Stimulated activated naive B cell treated with anti-CD40 and anti-IgM and Interleukin-4, amounts not matched to agents 10 μg/mL and 1 μg/mL and 100 μg/mL, for 72 hours (primary cell): Measurements from ENCODE around the gene ERBB4.
"Not testable (repeated sequence)": the region's sequence is repeated elsewhere in the genome, so short reads cannot be mapped to it uniquely, and the experiment has no call there.

Experiments
- ATAC-seq, 2 donors: fragments of 150-1000 bp; cut with Tn5 transposase; replicated peaks; 2 replicates each; pipeline ENCODE4 v1.10.0; 2021; ENCODE audit warnings: moderate library complexity in 1 of 2
- DNase-seq: peaks from one replicate; pipeline ENCODE4 v3.0.0; 2021
- H3K27ac Mint-ChIP-seq: one replicate; pipeline ENCODE4 v1.8.0; 2022; ENCODE audit warnings: mild to moderate bottlenecking, mixed read lengths
- H3K27me3 Mint-ChIP-seq, 2 donors: one replicate each; pipeline ENCODE4 v1.8.0; 2022; ENCODE audit warnings: mixed read lengths in 2 of 2
- H3K36me3 Mint-ChIP-seq, 2 donors: one replicate each; pipeline ENCODE4 v1.8.0; 2022; ENCODE audit warnings: mixed read lengths in 2 of 2, mild to moderate bottlenecking in 1 of 2
- H3K4me1 Mint-ChIP-seq, 2 donors: one replicate each; pipeline ENCODE4 v1.8.0; 2022; ENCODE audit warnings: mixed read lengths in 2 of 2, mild to moderate bottlenecking in 1 of 2
- H3K4me3 Mint-ChIP-seq, 2 donors: one replicate each; pipeline ENCODE4 v1.8.0; 2022; ENCODE audit warnings: mild to moderate bottlenecking in 2 of 2, mixed read lengths in 2 of 2, moderate library complexity in 1 of 2
- H3K9me3 Mint-ChIP-seq, 2 donors: one replicate each; pipeline ENCODE4 v1.8.0; 2022; ENCODE audit warnings: mixed read lengths in 2 of 2, mild to moderate bottlenecking in 1 of 2

ERBB4 gene

DNA sequence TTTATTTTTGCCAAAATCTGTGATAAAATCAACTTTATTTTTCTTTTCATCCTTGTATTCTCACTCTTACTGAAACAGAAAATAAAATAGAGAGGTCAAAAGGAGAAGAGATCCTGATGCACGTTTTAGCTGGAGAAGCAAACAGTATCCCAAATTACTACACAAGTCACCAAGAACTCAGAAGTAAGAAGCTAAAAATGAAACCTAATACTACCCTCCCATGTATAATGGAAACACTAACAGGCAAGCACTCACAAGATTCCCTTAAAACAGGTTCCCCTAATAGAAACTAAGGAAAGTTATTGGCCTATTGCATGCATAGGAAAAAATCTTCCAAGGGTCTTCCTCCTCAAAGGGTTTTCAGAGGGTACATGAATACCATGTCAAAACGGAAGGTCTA is 927.0 kb downstream of the ERBB4 start:
- no peak for DNase-seq
- no peak overlapping the region for H3K27ac Mint-ChIP-seq
- H3K4me1 Mint-ChIP-seq, result peaks cover 0 to 1% of the 10 kb centered on the region in 2 donors
- H3K4me3 Mint-ChIP-seq, result no peak overlapping the region
- no peaks in the 10 kb centered on the region for H3K36me3 Mint-ChIP-seq
- no peaks in the 10 kb centered on the region for H3K27me3 Mint-ChIP-seq
- peaks cover 0 to 4% of the 10 kb centered on the region in 2 donors for H3K9me3 Mint-ChIP-seq
- no peak for ATAC-seq

DNA sequence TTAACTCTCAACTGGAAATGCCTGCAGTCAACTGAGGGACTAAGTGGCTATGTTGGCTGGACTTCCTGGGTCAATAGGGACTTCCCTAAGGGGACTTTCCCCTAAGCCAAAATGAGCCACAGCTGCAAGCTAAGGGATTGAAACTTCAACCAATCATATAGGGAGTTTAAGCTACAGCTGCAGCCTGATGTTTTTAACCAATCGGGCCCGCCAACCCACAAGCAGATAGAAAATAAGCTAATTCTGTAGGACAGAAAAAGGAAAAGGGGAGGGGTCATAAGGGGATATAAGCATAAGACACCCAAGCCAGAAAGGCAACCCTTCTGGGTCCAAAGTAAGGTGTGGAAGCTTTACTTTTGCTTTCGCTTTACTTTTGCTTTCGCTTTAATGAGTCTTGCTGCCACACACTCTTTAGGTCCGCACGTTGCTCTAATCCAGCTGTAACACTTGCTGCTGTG is 927.5 kb downstream of the ERBB4 start:
- peaks cover 0 to 4% of the 10 kb centered on the region in 2 donors for H3K9me3 Mint-ChIP-seq

DNA sequence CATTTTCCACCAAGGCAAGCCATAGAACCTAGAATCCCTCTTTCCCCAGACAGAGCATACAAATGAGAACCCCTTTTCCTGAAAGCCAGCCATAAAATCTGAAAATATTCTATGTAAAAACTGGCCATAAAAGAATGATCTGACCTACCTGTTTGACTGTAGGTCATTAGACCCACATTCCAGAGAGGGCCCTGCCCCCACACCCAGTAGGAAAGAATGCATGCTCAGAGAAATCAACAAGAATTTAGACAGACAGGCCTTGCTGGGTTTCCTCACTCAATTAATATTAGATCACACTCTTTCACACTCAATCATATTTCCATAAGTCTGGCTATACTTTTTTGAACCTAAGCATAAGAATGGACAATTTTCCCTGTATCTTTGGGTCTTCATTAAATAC is 929.5 kb downstream of the ERBB4 start:
- H3K36me3 Mint-ChIP-seq, result no peaks in the 10 kb centered on the region
- H3K9me3 Mint-ChIP-seq, result peaks cover 0 to 4% of the 10 kb centered on the region in 2 donors
- H3K4me1 Mint-ChIP-seq, result peaks cover 0 to 1% of the 10 kb centered on the region in 2 donors
- no peak overlapping the region for H3K4me3 Mint-ChIP-seq
- no peaks in the 10 kb centered on the region for H3K27me3 Mint-ChIP-seq
- H3K27ac Mint-ChIP-seq, result no peak overlapping the region
- ATAC-seq, result no peak
- DNase-seq, result no peak

More for the DNA sequence above, 927.5 kb downstream of the ERBB4 start:
- H3K4me3 Mint-ChIP-seq, result no peak overlapping the region
- no peak for DNase-seq
- no peak for ATAC-seq
- H3K27me3 Mint-ChIP-seq, result no peaks in the 10 kb centered on the region
- peaks cover 0 to 1% of the 10 kb centered on the region in 2 donors for H3K4me1 Mint-ChIP-seq
- H3K36me3 Mint-ChIP-seq, result no peaks in the 10 kb centered on the region
- no peak overlapping the region for H3K27ac Mint-ChIP-seq

DNA sequence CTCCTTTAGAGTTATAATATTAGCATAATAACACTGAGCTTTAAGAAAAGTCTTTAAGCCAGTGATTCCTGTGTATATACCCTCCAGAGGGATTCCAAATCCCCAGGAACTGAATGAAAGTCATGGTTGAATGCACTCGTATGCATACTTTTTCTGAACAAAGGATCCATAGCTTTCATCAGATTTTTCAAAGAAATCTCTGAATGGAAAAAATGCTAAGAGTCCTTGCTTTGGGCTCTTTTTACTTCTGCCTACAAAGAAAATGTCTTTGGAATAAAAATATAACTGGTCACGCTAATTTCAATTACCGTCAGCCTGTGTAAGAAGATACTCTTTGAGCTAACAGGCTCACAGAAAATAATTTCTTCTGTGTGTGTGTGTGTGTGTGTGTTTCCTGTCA is 939.5 kb downstream of the ERBB4 start:
- H3K4me3 Mint-ChIP-seq, result no peak overlapping the region
- H3K27me3 Mint-ChIP-seq, result no peaks in the 10 kb centered on the region
- H3K4me1 Mint-ChIP-seq, result no peaks in the 10 kb centered on the region
- no peaks in the 10 kb centered on the region for H3K36me3 Mint-ChIP-seq
- no peak for DNase-seq
- H3K27ac Mint-ChIP-seq, result no peak overlapping the region
- peaks cover 0 to 4% of the 10 kb centered on the region in 2 donors for H3K9me3 Mint-ChIP-seq
- no peak for ATAC-seq

DNA sequence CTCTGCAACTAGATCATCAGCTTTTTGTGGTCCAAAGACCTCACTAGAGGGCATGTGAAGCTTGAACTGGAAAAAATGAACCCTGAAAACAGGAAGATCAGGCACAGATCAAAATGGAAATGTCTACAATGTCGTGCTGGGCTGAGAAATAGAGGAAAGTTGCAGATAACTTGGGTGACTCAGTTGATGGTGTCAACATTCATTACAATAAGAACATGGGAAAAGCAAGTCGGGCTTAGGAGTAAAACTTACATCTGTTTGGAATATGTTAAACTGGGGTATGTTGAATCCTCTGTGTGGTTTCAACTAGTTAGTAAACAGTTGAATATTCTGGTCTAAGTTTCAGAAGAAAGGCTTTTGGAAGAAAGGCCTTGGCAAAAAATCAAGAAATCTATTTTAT is 940.4 kb downstream of the ERBB4 start:
- Mint-ChIP-seq H3K27ac (no peak overlapping the region), H3K4me3 (no peak overlapping the region), H3K4me1 (no peaks in the 10 kb centered on the region), H3K27me3 (no peaks in the 10 kb centered on the region), H3K36me3 (no peaks in the 10 kb centered on the region), H3K9me3 (peaks cover 0 to 4% of the 10 kb centered on the region in 2 donors)
- ATAC-seq (no peak), DNase-seq (no peak)

DNA sequence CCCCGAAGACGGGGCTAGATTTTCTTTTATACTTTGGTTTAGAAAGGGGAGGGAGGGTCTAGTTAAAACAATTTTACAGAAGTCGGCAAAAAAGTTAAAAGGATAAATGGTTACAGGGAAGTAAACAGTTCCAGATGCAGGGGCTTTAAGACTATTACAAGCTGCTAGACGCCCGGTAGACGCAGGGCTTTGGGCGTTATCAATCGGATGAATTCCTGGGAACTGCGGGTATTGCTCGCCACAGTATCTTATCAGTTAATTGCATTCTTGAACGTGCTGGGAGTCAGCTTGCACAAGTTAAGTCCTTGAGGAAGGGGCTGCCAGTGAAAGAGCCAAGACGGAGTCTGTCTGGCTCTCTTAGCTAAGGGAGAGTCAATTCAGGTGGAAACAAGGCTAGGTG is 946.6 kb downstream of the ERBB4 start:
- not testable (repeated sequence) for H3K36me3 Mint-ChIP-seq, H3K9me3 Mint-ChIP-seq, DNase-seq, ATAC-seq, H3K27me3 Mint-ChIP-seq, H3K4me3 Mint-ChIP-seq, H3K4me1 Mint-ChIP-seq, H3K27ac Mint-ChIP-seq

DNA sequence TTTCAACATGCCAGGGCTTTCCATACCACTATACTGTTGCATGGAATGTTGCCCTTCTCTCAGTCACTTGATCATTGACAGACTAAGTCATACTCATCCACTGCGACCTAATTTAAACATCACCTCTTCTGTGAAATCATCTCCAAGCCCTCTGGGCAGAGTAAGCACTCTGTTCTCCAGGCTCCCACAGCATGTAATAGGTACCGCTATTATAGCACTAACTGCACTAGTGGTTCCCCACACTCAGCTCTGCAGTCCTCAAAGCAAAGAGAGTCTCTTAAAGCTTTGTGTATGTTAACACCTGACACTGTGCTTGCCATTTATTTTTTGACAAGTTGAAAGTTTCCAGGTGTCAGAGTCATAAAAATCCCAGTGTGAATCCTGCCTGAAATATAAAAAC is 947.2 kb downstream of the ERBB4 start:
- peaks cover 0 to 4% of the 10 kb centered on the region in 2 donors for H3K9me3 Mint-ChIP-seq

DNA sequence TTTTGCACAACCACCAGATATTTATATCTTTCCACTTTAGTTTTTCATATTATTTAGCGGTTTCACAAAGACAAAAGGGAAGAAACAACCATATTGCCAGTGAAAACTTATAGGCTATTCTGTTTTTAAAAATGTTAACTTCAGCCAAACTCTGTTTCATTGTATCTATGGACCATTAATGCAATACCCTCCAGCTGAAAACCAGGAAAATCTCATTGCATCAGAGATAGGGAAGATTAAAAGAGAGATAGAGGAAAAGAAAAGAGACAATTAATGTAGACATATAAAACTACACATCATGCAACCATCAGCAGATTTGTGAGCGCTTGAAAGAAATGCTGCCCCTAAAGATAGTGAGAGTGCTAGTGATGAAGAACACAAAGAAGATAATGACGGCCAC is 970.2 kb downstream of the ERBB4 start:
- ATAC-seq (no peak), DNase-seq (no peak)
- H3K4me3 Mint-ChIP-seq, result no peak overlapping the region
- no peaks in the 10 kb centered on the region for H3K9me3 Mint-ChIP-seq
- no peak overlapping the region for H3K27ac Mint-ChIP-seq
- no peaks in the 10 kb centered on the region for H3K4me1 Mint-ChIP-seq
- H3K36me3 Mint-ChIP-seq, result no peaks in the 10 kb centered on the region
- no peaks in the 10 kb centered on the region for H3K27me3 Mint-ChIP-seq

More for the DNA sequence above, 947.2 kb downstream of the ERBB4 start:
- Mint-ChIP-seq H3K4me3 (no peak overlapping the region), H3K27ac (no peak overlapping the region), H3K27me3 (no peaks in the 10 kb centered on the region), H3K36me3 (no peaks in the 10 kb centered on the region), H3K4me1 (no peaks in the 10 kb centered on the region)
- ATAC-seq (no peak), DNase-seq (no peak)

DNA sequence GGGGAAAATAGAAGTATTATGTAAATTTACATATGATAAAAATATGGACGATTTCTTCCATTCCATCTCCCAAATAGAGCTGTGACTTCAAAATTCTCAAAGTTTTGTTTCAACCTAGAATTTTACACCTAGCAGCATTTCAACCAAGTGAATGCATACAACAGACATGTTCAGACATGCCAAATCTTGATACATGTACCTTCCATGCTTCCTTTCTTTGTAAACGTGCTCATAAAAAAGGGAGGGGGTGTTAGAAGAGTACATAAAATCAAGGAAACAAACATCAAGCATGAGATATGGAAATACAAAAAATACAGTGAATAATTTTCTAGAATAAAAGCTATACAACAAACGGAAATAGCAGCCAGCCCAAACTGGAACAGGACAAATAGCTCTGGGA is 974.2 kb downstream of the ERBB4 start:
- no peaks in the 10 kb centered on the region for H3K9me3 Mint-ChIP-seq
- H3K36me3 Mint-ChIP-seq, result no peaks in the 10 kb centered on the region
- DNase-seq (no peak), ATAC-seq (no peak)
- no peak overlapping the region for H3K4me3 Mint-ChIP-seq
- no peaks in the 10 kb centered on the region for H3K4me1 Mint-ChIP-seq
- no peak overlapping the region for H3K27ac Mint-ChIP-seq
- H3K27me3 Mint-ChIP-seq, result no peaks in the 10 kb centered on the region

DNA sequence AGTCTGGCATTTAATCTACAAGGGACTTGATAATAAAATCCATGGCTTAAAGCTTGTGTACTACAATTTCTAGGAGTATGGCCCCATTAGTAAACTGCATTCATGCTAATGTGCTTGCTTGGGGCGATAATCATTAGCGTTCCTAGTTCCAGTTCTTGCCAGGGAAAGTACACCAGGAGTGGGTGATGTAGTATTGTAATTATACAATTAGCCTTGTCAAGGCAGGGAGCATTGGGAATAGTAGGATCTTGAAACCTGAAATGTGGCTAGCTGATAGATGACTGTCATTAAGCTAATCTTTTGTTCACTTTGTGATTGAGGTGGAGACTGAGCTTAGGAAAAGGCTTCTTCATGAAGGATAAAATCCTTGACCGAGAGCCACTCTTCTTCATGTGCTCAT is 993.0 kb downstream of the ERBB4 start:
- Mint-ChIP-seq H3K27me3 (no peaks in the 10 kb centered on the region), H3K9me3 (no peaks in the 10 kb centered on the region), H3K4me3 (no peak overlapping the region), H3K36me3 (no peaks in the 10 kb centered on the region), H3K27ac (no peak overlapping the region), H3K4me1 (no peaks in the 10 kb centered on the region)
- DNase-seq, result no peak
- ATAC-seq, result no peak

DNA sequence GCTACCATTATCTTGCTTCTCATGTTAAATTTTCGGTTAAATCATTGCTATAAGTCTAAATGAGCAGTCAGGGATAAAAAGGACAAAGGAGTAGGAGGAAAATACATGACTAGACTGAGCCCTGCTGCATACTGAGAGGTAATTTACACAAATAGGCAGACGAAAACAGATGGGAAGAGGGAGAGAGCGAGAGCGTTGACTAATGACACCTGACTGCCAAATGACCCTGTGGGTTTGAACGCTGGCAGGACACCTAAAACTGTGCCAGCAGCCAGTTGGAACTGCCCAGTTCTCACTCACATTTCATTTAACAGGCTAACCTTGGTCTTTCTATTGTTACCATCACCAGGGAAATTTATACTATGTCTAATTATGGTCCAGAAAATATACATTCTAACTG is 1004.0 kb downstream of the ERBB4 start:
- DNase-seq, result no peak
- ATAC-seq, result no peak
- no peaks in the 10 kb centered on the region for H3K27me3 Mint-ChIP-seq
- no peak overlapping the region for H3K27ac Mint-ChIP-seq
- no peaks in the 10 kb centered on the region for H3K36me3 Mint-ChIP-seq
- H3K4me3 Mint-ChIP-seq, result no peak overlapping the region
- peaks cover 0 to 6% of the 10 kb centered on the region in 2 donors for H3K9me3 Mint-ChIP-seq
- no peaks in the 10 kb centered on the region for H3K4me1 Mint-ChIP-seq

DNA sequence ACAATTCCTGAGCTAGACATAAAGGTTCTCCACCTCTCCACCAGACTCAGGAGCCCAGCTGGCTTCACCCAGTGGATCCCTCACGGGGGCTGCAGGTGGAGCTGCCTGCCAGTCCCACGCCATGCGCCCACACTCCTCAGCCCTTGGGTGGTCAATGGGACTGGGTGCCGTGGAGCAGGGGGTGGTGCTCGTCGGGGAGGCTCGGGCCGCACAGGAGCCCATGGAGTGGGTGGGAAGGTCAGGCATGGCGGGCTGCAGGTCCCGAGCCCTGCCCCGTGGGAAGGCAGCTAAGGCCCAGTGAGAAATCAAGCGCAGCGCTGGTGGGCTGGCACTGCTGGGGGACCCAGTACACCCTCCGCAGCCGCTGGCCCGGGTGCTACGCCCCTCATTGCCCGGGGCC is 1014.4 kb downstream of the ERBB4 start:
- not testable (repeated sequence) for H3K27me3 Mint-ChIP-seq, ATAC-seq, H3K36me3 Mint-ChIP-seq, DNase-seq, H3K27ac Mint-ChIP-seq, H3K4me3 Mint-ChIP-seq, H3K4me1 Mint-ChIP-seq, H3K9me3 Mint-ChIP-seq

DNA sequence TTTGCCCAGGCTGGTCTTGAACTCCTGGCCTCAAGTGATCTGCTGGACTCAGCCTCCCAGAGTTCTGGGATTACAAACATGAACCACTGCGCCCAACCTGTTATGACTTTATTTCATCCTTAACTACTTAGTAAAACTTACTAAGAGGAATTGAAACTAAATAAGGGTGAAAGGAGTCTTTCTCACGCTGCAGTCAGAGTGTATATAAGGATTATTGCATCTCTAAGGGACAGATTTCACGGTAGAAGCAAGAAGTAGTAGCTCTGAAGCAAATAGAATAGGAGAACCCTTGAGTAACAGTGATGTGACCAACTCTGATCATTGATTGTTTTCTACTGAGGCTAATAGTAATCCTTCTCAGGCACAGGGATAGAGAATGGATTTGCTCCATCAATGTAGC is 1022.1 kb downstream of the ERBB4 start:
- Mint-ChIP-seq H3K4me3 (no peak overlapping the region), H3K27ac (no peak overlapping the region)
- ATAC-seq, result no peak

DNA sequence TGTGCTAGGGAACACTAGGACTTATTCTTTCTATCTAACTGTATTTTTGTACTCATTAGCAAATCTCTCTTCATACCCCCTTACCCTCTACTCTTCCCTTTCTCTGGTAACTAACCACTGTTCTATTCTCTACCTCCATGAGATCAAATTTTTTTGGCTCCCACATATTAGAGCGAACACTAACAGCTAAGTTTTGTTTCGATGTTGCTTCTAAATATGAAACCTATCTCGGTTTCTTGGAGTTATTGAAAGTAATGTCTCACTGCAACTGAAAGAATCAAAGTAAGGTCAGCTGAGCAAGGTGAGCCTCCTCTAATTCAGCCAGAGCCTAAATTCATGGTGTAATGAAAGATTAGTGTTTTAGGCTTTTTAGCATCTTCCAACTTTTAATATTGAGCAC is 1024.6 kb downstream of the ERBB4 start:
- Mint-ChIP-seq H3K27me3 (no peaks in the 10 kb centered on the region), H3K36me3 (no peaks in the 10 kb centered on the region), H3K4me3 (no peak overlapping the region), H3K9me3 (no peaks in the 10 kb centered on the region), H3K4me1 (no peaks in the 10 kb centered on the region), H3K27ac (no peak overlapping the region)
- ATAC-seq (no peak), DNase-seq (no peak)

More for the DNA sequence above, 1022.1 kb downstream of the ERBB4 start:
- DNase-seq, result no peak
- Mint-ChIP-seq H3K9me3 (peaks cover 0 to 1% of the 10 kb centered on the region in 2 donors), H3K27me3 (no peaks in the 10 kb centered on the region), H3K4me1 (no peaks in the 10 kb centered on the region), H3K36me3 (no peaks in the 10 kb centered on the region)

DNA sequence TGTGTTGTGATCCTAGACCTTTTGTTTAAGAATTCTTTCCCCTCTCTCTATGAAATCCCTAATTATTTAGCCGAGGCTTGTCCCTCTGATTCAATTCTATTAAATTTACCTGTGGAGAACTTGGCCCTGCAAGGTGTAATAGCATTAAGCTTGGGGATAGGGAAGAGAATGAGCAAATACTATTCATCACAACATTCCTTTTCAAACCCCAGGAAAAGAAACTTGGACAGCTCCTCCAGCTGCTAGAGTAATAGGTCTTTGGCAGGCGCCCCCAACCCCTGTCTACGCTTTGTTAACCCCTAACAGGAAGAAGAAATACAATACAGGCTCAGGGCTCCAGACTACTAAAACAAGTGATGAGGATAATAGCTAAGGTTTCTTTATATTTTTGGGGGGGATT is 1025.2 kb downstream of the ERBB4 start:
- peaks cover 0 to 4% of the 10 kb centered on the region in 2 donors for H3K9me3 Mint-ChIP-seq
- DNase-seq, result no peak
- H3K27me3 Mint-ChIP-seq, result no peaks in the 10 kb centered on the region
- H3K36me3 Mint-ChIP-seq, result no peaks in the 10 kb centered on the region
- H3K4me3 Mint-ChIP-seq, result no peak overlapping the region
- H3K4me1 Mint-ChIP-seq, result no peaks in the 10 kb centered on the region
- no peak for ATAC-seq
- no peak overlapping the region for H3K27ac Mint-ChIP-seq

DNA sequence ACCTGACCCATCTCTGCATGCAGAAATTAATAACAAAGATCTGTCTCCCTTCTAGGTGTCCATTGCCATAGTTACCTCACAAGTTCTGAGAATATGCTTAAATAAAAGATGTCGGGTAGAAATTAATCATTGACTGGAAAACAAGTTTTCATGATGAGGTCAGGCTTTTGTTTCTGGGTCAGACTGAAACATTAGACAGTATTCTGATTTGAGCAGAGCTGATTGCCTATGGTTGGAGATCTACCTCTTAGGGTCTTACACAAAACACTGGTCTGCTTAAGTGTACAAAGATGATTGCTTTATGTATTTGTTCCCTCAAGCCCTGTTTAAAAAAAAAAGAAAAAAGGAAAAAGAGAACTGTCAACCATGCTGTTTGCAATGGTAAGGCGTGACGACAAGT is 1025.8 kb downstream of the ERBB4 start:
- peaks cover 0 to 4% of the 10 kb centered on the region in 2 donors for H3K9me3 Mint-ChIP-seq
- no peaks in the 10 kb centered on the region for H3K4me1 Mint-ChIP-seq
- H3K27ac Mint-ChIP-seq, result no peak overlapping the region
- no peaks in the 10 kb centered on the region for H3K27me3 Mint-ChIP-seq
- H3K4me3 Mint-ChIP-seq, result no peak overlapping the region
- no peak for ATAC-seq
- no peak for DNase-seq
- H3K36me3 Mint-ChIP-seq, result no peaks in the 10 kb centered on the region
